A549 (cell line): Measurements from ENCODE around the gene BABAM2. TPM values are rescaled to one million over a fixed set of nuclear protein-coding genes. Genes with fewer than 3 reads are reported as not detected.
A peak's percentile ranks its signal among the peaks of the same experiment; 100 is the strongest.

ENCODE experiments used
- ATAC-seq, 2 experiments: fragments of 200-7000 bp in 1 of 2; fragments of >200 bp in 1 of 2; cut with Nextera tagmentation in 1 of 2; cut with Tn5 transposase in 1 of 2; 3 replicates each; pipeline versions ENCODE4 v1.8.0 to v1.9.1; 2018 to 2020; ENCODE audit warnings: mild to moderate bottlenecking in 1 of 2, moderate library complexity in 1 of 2
- CTCF ChIA-PET: fragments of 300-600 bp; sonication (Branson Sonifier 250); formaldehyde crosslinking; extraction: SDS; loops from one replicate; lab custom pipeline; 2021; ENCODE audit warnings: antibody characterized with exemption, inconsistent platforms; lab: Yijun Ruan, JAX
- POLR2A ChIA-PET: fragments of 350-600 bp; formaldehyde crosslinking; extraction: SDS; loops from one replicate; lab custom pipeline; 2021; ENCODE audit warnings: antibody characterized with exemption, inconsistent platforms; lab: Yijun Ruan, JAX
- DNase-seq, 2 experiments: peaks; one replicate each; pipeline versions ENCODE4 v3.0.0 to v3.0.0-alpha.2; 2011 to 2016; ENCODE audit warnings: low read depth in 1 of 2, low spot score in 1 of 2
- FAIRE-seq: peaks from 2 replicates; lab custom pipeline; 2011; peaks lifted over from hg19 to GRCh38; lab: Jason Lieb, UNC
- H3K27ac ChIP-seq, 2 experiments: fragments of >200 bp; sonication (Bioruptor Twin); formaldehyde crosslinking; 3 replicates each; pipeline ENCODE4 v1.5.1; 2016 to 2017
- H3K4me1 ChIP-seq: fragments of >200 bp; sonication (Bioruptor Twin); formaldehyde crosslinking; 3 replicates; pipeline ENCODE4 v1.6.1; 2016
- H3K4me2 ChIP-seq: fragments of >200 bp; sonication (Bioruptor Twin); formaldehyde crosslinking; 3 replicates; pipeline ENCODE4 v1.6.1; 2016
- H3K4me3 ChIP-seq: fragments of >200 bp; sonication (Bioruptor Twin); formaldehyde crosslinking; 3 replicates; pipeline ENCODE4 v1.5.1; 2016
- H3K9me3 ChIP-seq: fragments of >200 bp; sonication (Bioruptor Twin); formaldehyde crosslinking; 3 replicates; pipeline ENCODE4 v1.6.1; 2016
- BHLHE40 ChIP-seq: IDR thresholded peaks from 2 replicates; pipeline ENCODE4 v1.6.1; 2012; ENCODE audit warnings: low read depth, low read length, inconsistent platforms
- EP300 ChIP-seq, 2 experiments: fragments of >200 bp; sonication (Bioruptor Twin); formaldehyde crosslinking; IDR thresholded peaks; 2 replicates in 1 of 2; 3 replicates in 1 of 2; pipeline ENCODE4 v1.6.1; 2016 to 2017
- FOSL2 ChIP-seq, 2 experiments: fragments of 450-650 bp in 1 of 2; fragments of >200 bp in 1 of 2; sonication (Bioruptor Twin) in 1 of 2; formaldehyde crosslinking; IDR thresholded peaks; 2 replicates each; pipeline versions ENCODE4 v1.5.0 to v1.6.1; 2016 to 2020; ENCODE audit warnings: mild to moderate bottlenecking in 1 of 2, moderate library complexity in 1 of 2
- HOXA7 ChIP-seq: fragments of 250-450 bp; sonication (Bioruptor Pico); IDR thresholded peaks from 2 replicates; pipeline ENCODE4 v1.5.0; 2020; ENCODE audit warnings: mild to moderate bottlenecking, moderate library complexity
- HOXB5 ChIP-seq: fragments of 250-450 bp; sonication (Bioruptor Pico); IDR thresholded peaks from 2 replicates; pipeline ENCODE4 v1.5.0; 2020; ENCODE audit warnings: mild to moderate bottlenecking, moderate library complexity
- MAZ ChIP-seq: fragments of 150-350 bp; IDR thresholded peaks from 2 replicates; pipeline ENCODE4 v1.6.1; 2014; ENCODE audit warnings: antibody characterized with exemption, low read depth, low read length, borderline replicate concordance
- PHF8 ChIP-seq: fragments of 200-600 bp; sonication (generic); IDR thresholded peaks from 2 replicates; pipeline ENCODE4 v1.6.1; 2016; ENCODE audit warnings: low read depth, mild to moderate bottlenecking, antibody characterized with exemption, moderate library complexity, borderline replicate concordance
- RAD21 ChIP-seq, 2 experiments: fragments of >200 bp in 1 of 2; sonication (Bioruptor Twin) in 1 of 2; formaldehyde crosslinking in 1 of 2; IDR thresholded peaks in 1 of 2; conservative IDR thresholded peaks in 1 of 2; 2 replicates in 1 of 2; 3 replicates in 1 of 2; pipeline ENCODE4 v1.6.1; 2012 to 2018; ENCODE audit warnings: inconsistent platforms in 1 of 2
- RCOR1 ChIP-seq: fragments of 150-350 bp; IDR thresholded peaks from 2 replicates; pipeline ENCODE4 v1.6.1; 2014; ENCODE audit warnings: antibody characterized with exemption, low read length, low read depth
- ZC3H11A ChIP-seq: fragments of 450-650 bp; IDR thresholded peaks from 2 replicates; pipeline ENCODE4 v1.6.1; 2014; ENCODE audit warnings: antibody characterized with exemption, mild to moderate bottlenecking
- WGBS: methylation state at CpG from one replicate; pipeline ENCODE4 v1.1.6; 2017; ENCODE audit errors: missing lambda C conversion rate; 5-methylcytosine and 5-hydroxymethylcytosine counted together
- polyA plus RNA-seq, 4 experiments: library from polyadenylated mRNA; depleted of rRNA in 3 of 4; stranded (reverse); fragments of >200 nt; fragmentation: RNase III in 1 of 4; extraction: RNeasy Plus Mini Kit Qiagen cat#74134 plus additional on column Dnase treatment in 1 of 4; gene quantifications; 2 replicates in 3 of 4; 3 replicates in 1 of 4; pipeline ENCODE4 v1.2.3, GENCODE V29; 2011 to 2017
- TF ChIP-seq, protein P1 (sequence below): fragments of 250-450 bp; sonication (Bioruptor Pico); IDR thresholded peaks from 2 replicates; pipeline ENCODE4 v1.5.0; 2021; ENCODE audit warnings: mild to moderate bottlenecking, moderate library complexity, borderline replicate concordance
- TF ChIP-seq, protein P2 (sequence below): fragments of >200 bp; sonication (Bioruptor Twin); formaldehyde crosslinking; IDR thresholded peaks from 3 replicates; pipeline ENCODE4 v1.5.1; 2016
- TF ChIP-seq, protein P3 (sequence below): fragments of >200 bp; sonication (Bioruptor Twin); formaldehyde crosslinking; IDR thresholded peaks from 2 replicates; pipeline ENCODE4 v1.6.1; 2016

Gene BABAM2
- polyA plus RNA-seq, 2 of the 4 experiments (the other 2 are of a cell fraction) = 53.7 to 78.4 TPM

DNA sequence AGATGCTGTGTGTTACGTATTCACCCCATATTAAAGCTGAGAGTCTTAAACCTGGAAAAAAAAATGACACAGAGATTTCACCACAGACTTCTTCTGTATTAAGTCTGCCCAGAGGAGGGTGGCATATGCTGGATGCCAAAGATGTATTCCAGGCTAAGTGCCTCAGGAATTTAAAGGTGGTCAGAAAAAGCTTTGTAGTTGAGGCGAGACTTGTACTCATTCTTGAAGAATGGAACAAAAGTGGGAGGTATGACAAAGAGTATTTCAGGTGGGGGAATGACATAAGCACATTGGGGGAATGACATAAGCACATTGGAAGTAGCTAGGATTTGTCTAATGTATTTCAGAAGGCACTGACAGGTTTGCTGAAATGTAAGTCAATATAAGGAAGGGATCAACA, 98.6 kb downstream of the BABAM2 start:
- FAIRE-seq (no peak), DNase-seq (peak in 1 of 2 experiments; percentile 28), ATAC-seq (no peak)
- WGBS = 87% methylated on average over 2 of the region's 2 CpGs
- no peak for TF ChIP-seq RAD21 (conservative IDR thresholded peaks at IDR 0.05 in 1 of 2, IDR thresholded peaks at IDR 0.05 in 1 of 2)
- TF ChIP-seq BHLHE40 = no peak
- peak in 1 of 2 experiments; percentile 57; a peak in 1 of 5 replicates for TF ChIP-seq EP300 (IDR thresholded peaks at IDR 0.05)
- no peak for TF ChIP-seq HOXB5 (CRISPR knock-in tag)
- no peak overlapping the region for H3K4me2 ChIP-seq
- H3K4me1 ChIP-seq = peaks cover 66% of the 10 kb centered on the region
- peak overlapping the region; percentile 8 to 52; a peak in 4 of 6 replicates for H3K27ac ChIP-seq
- CTCF ChIA-PET = interaction anchor here (0.6 to 1.1 kb wide), 3 partner anchors 20 to 286 kb away, joined by 3 read pairs; no protein-coding TSS in a partner anchor
- H3K4me3 ChIP-seq = no peak overlapping the region
- H3K9me3 ChIP-seq = no peaks in the 10 kb centered on the region
- POLR2A ChIA-PET = no interaction called here

DNA sequence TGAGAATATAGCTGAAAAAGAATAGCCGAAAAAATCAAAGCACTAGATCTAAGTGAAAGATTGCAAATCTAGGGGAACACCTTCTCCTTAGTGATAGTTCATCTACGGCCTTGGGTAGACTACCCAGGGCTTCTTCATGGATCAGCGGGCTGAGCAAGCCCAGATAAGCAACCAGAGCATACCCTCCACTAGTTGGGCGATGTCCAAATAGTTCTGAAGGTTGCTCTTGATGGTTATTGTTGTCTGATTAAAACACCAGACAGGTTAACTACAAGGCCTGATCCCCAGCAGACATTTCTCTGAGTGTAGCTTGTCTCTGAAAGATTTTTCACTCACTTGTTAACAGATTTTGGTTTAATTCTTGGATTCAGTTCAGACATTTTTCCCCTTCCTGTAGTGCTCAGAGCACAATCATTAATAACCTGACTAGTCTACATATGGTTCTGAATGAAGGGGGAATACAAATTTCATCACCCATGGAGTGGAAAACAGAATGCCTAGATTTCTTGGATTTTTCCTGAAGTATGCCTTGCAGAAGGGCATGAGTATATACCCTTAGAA, 99.6 kb downstream of the BABAM2 start:
- DNase-seq (no peak), FAIRE-seq (peak; percentile 43), ATAC-seq (no peak)
- CTCF ChIA-PET = no interaction called here
- WGBS = 88% methylated on average over 4 of the region's 4 CpGs
- Histone ChIP-seq H3K9me3 (0 out of 3 replicates have a peak, but pooled peaks cover 2% of the 10 kb centered on the region), H3K27ac (peak overlapping the region; percentile 12 to 64; a peak in 4 of 6 replicates), H3K4me3 (no peak overlapping the region), H3K4me2 (no peak overlapping the region), H3K4me1 (peaks cover 69% of the 10 kb centered on the region)
- POLR2A ChIA-PET = no interaction called here
- TF ChIP-seq HOXA7 (no peak), EP300 (IDR thresholded peaks at IDR 0.05) (no peak), MAZ (no peak), PHF8 (no peak), RCOR1 (no peak)

DNA sequence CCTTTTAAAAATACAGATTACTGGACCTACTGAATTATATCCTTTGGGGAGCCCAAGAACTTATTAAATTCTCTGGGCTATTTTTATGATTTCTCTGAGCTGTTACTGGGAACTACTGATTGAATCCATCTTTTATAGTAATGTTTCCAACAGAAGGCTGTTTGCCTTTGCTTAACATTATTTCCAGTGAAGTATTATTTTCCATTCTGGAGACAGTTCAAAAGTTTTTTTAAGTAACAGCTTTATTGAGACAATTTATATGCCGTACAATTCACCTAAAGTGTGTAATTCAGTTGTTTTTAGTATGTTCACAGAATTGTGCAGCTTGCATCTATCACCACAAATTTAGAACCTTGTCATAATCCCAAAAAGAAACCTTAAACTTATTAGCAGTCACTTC, 100.6 kb downstream of the BABAM2 start:
- ATAC-seq = no peak
- ChIA-PET POLR2A (no interaction called here), CTCF (interaction anchor here (0.8 kb wide), 1 partner anchor 14 kb away, joined by 3 read pairs; no protein-coding TSS in a partner anchor)
- TF ChIP-seq MAZ (no peak), FOSL2 (IDR thresholded peaks at IDR 0.05) (no peak), FOSL2 (CRISPR knock-in tag; IDR thresholded peaks at IDR 0.05) (no peak), ZC3H11A (no peak)
- TF ChIP-seq, protein P1, sequence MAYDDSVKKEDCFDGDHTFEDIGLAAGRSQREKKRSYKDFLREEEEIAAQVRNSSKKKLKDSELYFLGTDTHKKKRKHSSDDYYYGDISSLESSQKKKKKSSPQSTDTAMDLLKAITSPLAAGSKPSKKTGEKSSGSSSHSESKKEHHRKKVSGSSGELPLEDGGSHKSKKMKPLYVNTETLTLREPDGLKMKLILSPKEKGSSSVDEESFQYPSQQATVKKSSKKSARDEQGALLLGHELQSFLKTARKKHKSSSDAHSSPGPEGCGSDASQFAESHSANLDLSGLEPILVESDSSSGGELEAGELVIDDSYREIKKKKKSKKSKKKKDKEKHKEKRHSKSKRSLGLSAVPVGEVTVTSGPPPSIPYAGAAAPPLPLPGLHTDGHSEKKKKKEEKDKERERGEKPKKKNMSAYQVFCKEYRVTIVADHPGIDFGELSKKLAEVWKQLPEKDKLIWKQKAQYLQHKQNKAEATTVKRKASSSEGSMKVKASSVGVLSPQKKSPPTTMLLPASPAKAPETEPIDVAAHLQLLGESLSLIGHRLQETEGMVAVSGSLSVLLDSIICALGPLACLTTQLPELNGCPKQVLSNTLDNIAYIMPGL = no peak
- TF ChIP-seq, protein P2, sequence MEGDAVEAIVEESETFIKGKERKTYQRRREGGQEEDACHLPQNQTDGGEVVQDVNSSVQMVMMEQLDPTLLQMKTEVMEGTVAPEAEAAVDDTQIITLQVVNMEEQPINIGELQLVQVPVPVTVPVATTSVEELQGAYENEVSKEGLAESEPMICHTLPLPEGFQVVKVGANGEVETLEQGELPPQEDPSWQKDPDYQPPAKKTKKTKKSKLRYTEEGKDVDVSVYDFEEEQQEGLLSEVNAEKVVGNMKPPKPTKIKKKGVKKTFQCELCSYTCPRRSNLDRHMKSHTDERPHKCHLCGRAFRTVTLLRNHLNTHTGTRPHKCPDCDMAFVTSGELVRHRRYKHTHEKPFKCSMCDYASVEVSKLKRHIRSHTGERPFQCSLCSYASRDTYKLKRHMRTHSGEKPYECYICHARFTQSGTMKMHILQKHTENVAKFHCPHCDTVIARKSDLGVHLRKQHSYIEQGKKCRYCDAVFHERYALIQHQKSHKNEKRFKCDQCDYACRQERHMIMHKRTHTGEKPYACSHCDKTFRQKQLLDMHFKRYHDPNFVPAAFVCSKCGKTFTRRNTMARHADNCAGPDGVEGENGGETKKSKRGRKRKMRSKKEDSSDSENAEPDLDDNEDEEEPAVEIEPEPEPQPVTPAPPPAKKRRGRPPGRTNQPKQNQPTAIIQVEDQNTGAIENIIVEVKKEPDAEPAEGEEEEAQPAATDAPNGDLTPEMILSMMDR = no peak
- TF ChIP-seq, protein P3, sequence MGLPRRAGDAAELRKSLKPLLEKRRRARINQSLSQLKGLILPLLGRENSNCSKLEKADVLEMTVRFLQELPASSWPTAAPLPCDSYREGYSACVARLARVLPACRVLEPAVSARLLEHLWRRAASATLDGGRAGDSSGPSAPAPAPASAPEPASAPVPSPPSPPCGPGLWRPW = no peak
- no peak for DNase-seq
- 0 out of 3 replicates have a peak, but pooled peaks cover 3% of the 10 kb centered on the region for H3K9me3 ChIP-seq
- no peak overlapping the region for H3K4me3 ChIP-seq
- peaks cover 61% of the 10 kb centered on the region for H3K4me1 ChIP-seq
- H3K27ac ChIP-seq = no peak overlapping the region
- WGBS = 95% methylated on average over 1 of the region's 1 CpG
- no peak for FAIRE-seq
- H3K4me2 ChIP-seq = no peak overlapping the region
